GM23248 (cell line): ENCODE data around the gene SEL1L2. TPM values are rescaled to one million over a fixed set of nuclear protein-coding genes. Genes with fewer than 3 reads are reported as not detected.

ENCODE experiments used
- DNase-seq: peaks from one replicate; pipeline ENCODE4 v3.0.0-alpha.2; 2015
- H2AFZ ChIP-seq: fragments of 200-600 bp; sonication (generic); 2 replicates; pipeline ENCODE4 v1.6.1; 2016; ENCODE audit warnings: antibody characterized with exemption
- H3F3A ChIP-seq: fragments of 200-600 bp; sonication (generic); 2 replicates; pipeline ENCODE4 v1.6.1; 2016; ENCODE audit warnings: mild to moderate bottlenecking, antibody characterized with exemption, mixed run types; ENCODE audit not compliant: insufficient read depth
- H3K27ac ChIP-seq: fragments of 200-600 bp; sonication (generic); 2 replicates; pipeline ENCODE4 v1.5.1; 2016; ENCODE audit warnings: mild to moderate bottlenecking
- H3K27me3 ChIP-seq: fragments of 200-600 bp; sonication (generic); replicated peaks from 2 replicates; pipeline ENCODE4 v1.6.1; 2016; ENCODE audit warnings: mild to moderate bottlenecking; ENCODE audit not compliant: insufficient read depth
- H3K36me3 ChIP-seq: fragments of 200-600 bp; sonication (generic); 2 replicates; pipeline ENCODE4 v1.6.1; 2016; ENCODE audit warnings: low read depth, mild to moderate bottlenecking
- H3K4me1 ChIP-seq: fragments of 200-600 bp; sonication (generic); 2 replicates; pipeline ENCODE4 v1.6.1; 2016; ENCODE audit warnings: mild to moderate bottlenecking; ENCODE audit not compliant: insufficient read depth
- H3K4me2 ChIP-seq: fragments of 200-600 bp; sonication (generic); one replicate; pipeline ENCODE4 v1.6.1; 2016; ENCODE audit warnings: mild to moderate bottlenecking; ENCODE audit not compliant: unreplicated experiment
- H3K4me3 ChIP-seq: fragments of 200-600 bp; sonication (generic); 2 replicates; pipeline ENCODE4 v1.5.1; 2016; ENCODE audit warnings: mild to moderate bottlenecking
- H3K79me2 ChIP-seq: fragments of 200-600 bp; sonication (generic); 2 replicates; pipeline ENCODE4 v1.6.1; 2016; ENCODE audit warnings: mild to moderate bottlenecking; ENCODE audit not compliant: insufficient read depth
- H3K9ac ChIP-seq: fragments of 200-600 bp; sonication (generic); 2 replicates; pipeline ENCODE4 v1.6.1; 2016; ENCODE audit warnings: mild to moderate bottlenecking
- H3K9me2 ChIP-seq: fragments of 200-600 bp; sonication (generic); 2 replicates; pipeline ENCODE4 v1.6.1; 2016; ENCODE audit warnings: mixed run types, mild to moderate bottlenecking, moderate library complexity; ENCODE audit not compliant: insufficient read depth
- H3K9me3 ChIP-seq: fragments of 200-600 bp; sonication (generic); one replicate; pipeline ENCODE4 v1.6.1; 2017; ENCODE audit warnings: low read depth
- H4K20me1 ChIP-seq: fragments of 200-600 bp; sonication (generic); 2 replicates; pipeline ENCODE4 v1.6.0; 2016; ENCODE audit not compliant: insufficient read depth
- EZH2 ChIP-seq: fragments of 200-600 bp; sonication (generic); IDR thresholded peaks from 2 replicates; pipeline ENCODE4 v1.6.1; 2018; ENCODE audit warnings: antibody characterized with exemption, mild to moderate bottlenecking; ENCODE audit not compliant: insufficient read depth, poor library complexity, severe bottlenecking
- EZH2phosphoT487 ChIP-seq: fragments of 200-600 bp; sonication (generic); IDR thresholded peaks from 2 replicates; pipeline ENCODE4 v1.6.1; 2018; ENCODE audit warnings: antibody characterized with exemption, moderate library complexity, mild to moderate bottlenecking, low read depth; ENCODE audit not compliant: insufficient read depth
- WGBS, 2 experiments: methylation state at CpG; one replicate each; pipeline ENCODE4 v1.1.6; 2015 to 2017; ENCODE audit warnings: low lambda C conversion rate in 2 of 2, low coverage in 1 of 2; ENCODE audit errors: missing lambda C conversion rate in 2 of 2; 5-methylcytosine and 5-hydroxymethylcytosine counted together
- in situ Hi-C: fragments of 300-500 bp; cut with MboI; formaldehyde crosslinking; loops from 2 replicates; pipeline ENCODE4 v1.15.0; 2020
- polyA plus RNA-seq: library from polyadenylated mRNA; unstranded; fragments of >200 nt; fragmentation: Nextera tagmentation; extraction: Ambion mirVana; gene quantifications from 2 replicates; pipeline ENCODE4 v1.2.1, GENCODE V29; 2016
- total RNA-seq: library from RNA; depleted of rRNA; stranded (reverse); fragments of >200 nt; shearing (Covaris generic); gene quantifications from 2 replicates; pipeline ENCODE4 v1.2.3, GENCODE V29; 2014

The SEL1L2 gene
- total and polyA plus RNA-seq, 2 experiments from 2014 or later: 0.73 TPM; not detected in 1

DNA sequence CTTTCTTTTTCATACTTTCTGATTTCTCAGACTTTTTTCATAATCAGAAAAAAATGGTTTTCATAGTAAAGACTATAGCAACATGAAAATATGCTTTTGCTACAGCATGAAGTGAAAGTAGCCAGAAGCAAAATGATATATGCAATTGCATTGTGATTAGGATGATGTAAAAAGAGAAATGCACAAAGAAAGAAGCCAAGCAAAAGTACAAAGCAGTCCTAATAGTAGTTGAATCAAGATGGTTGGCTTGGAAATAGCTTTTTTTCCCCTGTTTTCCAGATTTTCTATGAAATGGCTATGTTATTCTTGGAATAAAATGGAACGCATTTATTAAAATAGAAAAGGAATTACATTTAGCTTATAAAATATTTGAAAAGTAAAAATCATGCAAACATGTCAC is 77.3 kb downstream of the SEL1L2 start:
- Histone ChIP-seq H3K4me1 (no peaks in the 10 kb centered on the region), H3F3A (no peaks in the 10 kb centered on the region), H4K20me1 (no peaks in the 10 kb centered on the region), H3K9ac (no peak overlapping the region), H3K79me2 (no peaks in the 10 kb centered on the region), H3K36me3 (no peaks in the 10 kb centered on the region), H3K9me2 (no peaks in the 10 kb centered on the region), H3K27ac (no peak overlapping the region), H3K4me2 (no peak overlapping the region), H3K9me3 (no peaks in the 10 kb centered on the region), H3K27me3 (no peaks in the 10 kb centered on the region), H2AFZ (peak overlapping the region; percentile 56), H3K4me3 (no peak overlapping the region)
- TF ChIP-seq EZH2phosphoT487 (no peak), EZH2 (no peak)
- DNase-seq: no peak
- 19 to 44% methylated on average over 1 of the region's 1 CpG for WGBS, 2 experiments
- in situ Hi-C loops: no loop called here

DNA sequence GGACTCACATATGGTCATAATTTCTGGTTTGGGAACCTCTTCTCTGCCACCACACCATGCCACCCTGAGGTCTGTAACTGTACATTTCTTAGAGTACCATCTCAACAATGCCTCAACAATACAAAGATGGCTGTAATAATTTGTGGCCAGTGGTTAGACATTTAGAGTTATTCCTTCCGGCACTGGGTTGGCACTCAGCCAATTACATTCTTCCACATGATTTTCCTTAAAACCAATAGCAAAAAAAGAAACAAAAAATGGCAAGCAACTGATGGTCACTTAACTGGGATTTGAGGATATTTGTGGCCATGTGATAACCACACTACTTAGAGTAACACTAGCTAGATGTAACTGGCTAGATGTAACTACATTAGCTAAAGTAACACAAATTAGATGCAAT is 79.9 kb downstream of the SEL1L2 start:
- no peak for DNase-seq
- Histone ChIP-seq H3F3A (no peaks in the 10 kb centered on the region), H3K79me2 (no peaks in the 10 kb centered on the region), H3K4me3 (no peak overlapping the region), H3K27ac (no peak overlapping the region), H3K36me3 (no peaks in the 10 kb centered on the region), H3K4me1 (no peaks in the 10 kb centered on the region), H3K27me3 (no peaks in the 10 kb centered on the region), H3K9me2 (no peaks in the 10 kb centered on the region), H4K20me1 (no peaks in the 10 kb centered on the region), H3K4me2 (no peak overlapping the region), H3K9me3 (no peaks in the 10 kb centered on the region), H2AFZ (no peak overlapping the region), H3K9ac (no peak overlapping the region)
- 66 to 67% methylated on average over 1 of the region's 1 CpG for WGBS, 2 experiments
- TF ChIP-seq EZH2phosphoT487: no peak
- TF ChIP-seq EZH2: no peak
- in situ Hi-C loops: no loop called here

DNA sequence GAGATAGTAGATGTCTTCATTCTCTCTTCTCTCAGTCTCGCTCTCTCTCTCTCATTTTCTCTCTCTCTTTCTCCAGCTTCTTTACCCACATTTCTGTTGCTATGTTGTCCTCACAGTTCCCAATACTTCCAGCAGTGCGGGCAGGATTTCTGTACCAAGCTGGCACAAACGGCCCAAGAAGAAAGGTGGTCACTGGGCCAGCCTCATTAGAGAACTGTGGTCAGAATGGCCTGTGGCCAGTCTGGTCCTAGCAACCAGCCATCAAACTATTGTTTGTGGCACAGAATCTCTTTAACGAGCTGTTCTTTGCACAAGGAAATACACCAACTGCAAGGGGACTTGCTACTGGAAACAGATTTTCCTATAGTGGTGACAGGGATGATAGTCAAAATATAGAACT is 81.3 kb downstream of the SEL1L2 start:
- Histone ChIP-seq H2AFZ (no peak overlapping the region), H3K4me1 (no peaks in the 10 kb centered on the region), H3K9me3 (no peaks in the 10 kb centered on the region), H3K36me3 (no peaks in the 10 kb centered on the region), H3K9me2 (no peaks in the 10 kb centered on the region), H3K9ac (no peak overlapping the region), H3K27ac (no peak overlapping the region), H3F3A (no peaks in the 10 kb centered on the region), H3K4me3 (no peak overlapping the region), H3K4me2 (no peak overlapping the region), H3K27me3 (no peaks in the 10 kb centered on the region), H4K20me1 (no peaks in the 10 kb centered on the region), H3K79me2 (no peaks in the 10 kb centered on the region)
- in situ Hi-C loops: no loop called here
- TF ChIP-seq EZH2 (no peak), EZH2phosphoT487 (no peak)
- no peak for DNase-seq
- 91 to 94% methylated on average over 4 of the region's 4 CpGs for WGBS, 2 experiments

DNA sequence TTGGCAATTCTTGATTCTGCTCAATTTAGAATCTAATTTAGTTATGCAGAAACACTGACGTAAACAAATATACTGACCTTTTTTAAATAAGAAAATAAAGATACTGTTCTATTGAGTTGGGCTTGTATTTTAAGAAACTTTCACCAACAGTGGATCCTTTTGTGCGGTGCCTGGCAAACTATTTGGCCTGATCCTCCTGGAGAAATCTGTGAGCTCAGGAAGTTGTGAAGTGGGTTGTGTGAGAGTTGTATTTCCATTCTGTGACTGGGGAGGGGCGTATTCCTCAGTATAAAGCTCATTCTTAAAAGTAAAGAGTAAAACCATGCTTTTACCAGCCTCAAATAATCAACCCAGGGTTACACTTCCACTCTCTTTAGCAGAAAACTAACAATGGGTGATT is 85.6 kb downstream of the SEL1L2 start:
- no peaks in the 10 kb centered on the region for H3K9me3 ChIP-seq
- no peaks in the 10 kb centered on the region for H3F3A ChIP-seq
- no peak overlapping the region for H2AFZ ChIP-seq
- H3K36me3 ChIP-seq: no peaks in the 10 kb centered on the region
- H3K79me2 ChIP-seq: no peaks in the 10 kb centered on the region
- TF ChIP-seq EZH2phosphoT487 (no peak), EZH2 (no peak)
- no peaks in the 10 kb centered on the region for H3K4me1 ChIP-seq
- no peaks in the 10 kb centered on the region for H3K27me3 ChIP-seq
- no peak for DNase-seq
- WGBS, 2 experiments: 86 to 87% methylated on average over 3 of the region's 3 CpGs
- no peak overlapping the region for H3K4me2 ChIP-seq
- H3K27ac ChIP-seq: no peak overlapping the region
- in situ Hi-C loops: no loop called here
- no peak overlapping the region for H3K9ac ChIP-seq
- no peaks in the 10 kb centered on the region for H4K20me1 ChIP-seq
- no peak overlapping the region for H3K4me3 ChIP-seq
- H3K9me2 ChIP-seq: no peaks in the 10 kb centered on the region

DNA sequence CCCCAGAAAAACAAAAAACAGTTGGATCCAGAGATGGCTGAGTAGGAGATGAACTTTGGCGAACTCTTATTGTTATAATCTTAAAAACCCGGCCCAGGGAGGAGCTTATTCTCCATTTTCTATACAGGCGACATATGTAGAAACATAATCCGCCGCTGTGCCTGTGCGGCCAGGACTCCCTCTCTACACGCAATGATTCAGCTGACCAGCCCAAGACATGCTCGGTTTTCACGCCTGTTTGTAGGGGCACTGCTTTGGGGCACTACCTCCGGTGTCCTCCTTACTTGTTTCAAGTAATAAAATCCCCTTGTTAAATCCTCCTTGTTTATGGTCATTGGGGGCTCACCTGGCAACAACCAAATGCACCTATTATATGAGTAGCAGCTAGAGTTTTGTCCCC is 89.9 kb downstream of the SEL1L2 start:
- in situ Hi-C loops: no loop called here
- Histone ChIP-seq H3K27ac (no peak overlapping the region), H3F3A (no peaks in the 10 kb centered on the region), H3K79me2 (no peaks in the 10 kb centered on the region), H3K9me3 (no peaks in the 10 kb centered on the region), H3K9ac (no peak overlapping the region), H3K27me3 (no peaks in the 10 kb centered on the region), H3K4me3 (no peak overlapping the region), H4K20me1 (no peaks in the 10 kb centered on the region), H2AFZ (no peak overlapping the region), H3K4me2 (no peak overlapping the region), H3K9me2 (no peaks in the 10 kb centered on the region), H3K36me3 (no peaks in the 10 kb centered on the region), H3K4me1 (no peaks in the 10 kb centered on the region)
- DNase-seq: no peak
- WGBS, 2 experiments: 95 to 99% methylated on average over 10 of the region's 10 CpGs
- TF ChIP-seq EZH2 (no peak), EZH2phosphoT487 (no peak)
